Uterus (tissue), 2 donors: ENCODE data around the gene PLIN1.

ENCODE experiments used
- POLR2A ChIP-seq, 2 donors: fragments of 450-650 bp; IDR thresholded peaks; one replicate each; pipeline ENCODE4 v1.6.1; 2016; ENCODE audit warnings: antibody characterized with exemption in 2 of 2, mild to moderate bottlenecking in 1 of 2, moderate library complexity in 1 of 2
- TF ChIP-seq, protein P1 (sequence below), 4 experiments: fragments of 200-600 bp in 2 of 4; fragments of 450-650 bp in 2 of 4; sonication (generic) in 2 of 4; IDR thresholded peaks; one replicate each; pipeline ENCODE4 v1.5.1; 2016 to 2019; ENCODE audit warnings: antibody characterized with exemption in 4 of 4, mild to moderate bottlenecking in 2 of 4, moderate library complexity in 1 of 4

DNA sequence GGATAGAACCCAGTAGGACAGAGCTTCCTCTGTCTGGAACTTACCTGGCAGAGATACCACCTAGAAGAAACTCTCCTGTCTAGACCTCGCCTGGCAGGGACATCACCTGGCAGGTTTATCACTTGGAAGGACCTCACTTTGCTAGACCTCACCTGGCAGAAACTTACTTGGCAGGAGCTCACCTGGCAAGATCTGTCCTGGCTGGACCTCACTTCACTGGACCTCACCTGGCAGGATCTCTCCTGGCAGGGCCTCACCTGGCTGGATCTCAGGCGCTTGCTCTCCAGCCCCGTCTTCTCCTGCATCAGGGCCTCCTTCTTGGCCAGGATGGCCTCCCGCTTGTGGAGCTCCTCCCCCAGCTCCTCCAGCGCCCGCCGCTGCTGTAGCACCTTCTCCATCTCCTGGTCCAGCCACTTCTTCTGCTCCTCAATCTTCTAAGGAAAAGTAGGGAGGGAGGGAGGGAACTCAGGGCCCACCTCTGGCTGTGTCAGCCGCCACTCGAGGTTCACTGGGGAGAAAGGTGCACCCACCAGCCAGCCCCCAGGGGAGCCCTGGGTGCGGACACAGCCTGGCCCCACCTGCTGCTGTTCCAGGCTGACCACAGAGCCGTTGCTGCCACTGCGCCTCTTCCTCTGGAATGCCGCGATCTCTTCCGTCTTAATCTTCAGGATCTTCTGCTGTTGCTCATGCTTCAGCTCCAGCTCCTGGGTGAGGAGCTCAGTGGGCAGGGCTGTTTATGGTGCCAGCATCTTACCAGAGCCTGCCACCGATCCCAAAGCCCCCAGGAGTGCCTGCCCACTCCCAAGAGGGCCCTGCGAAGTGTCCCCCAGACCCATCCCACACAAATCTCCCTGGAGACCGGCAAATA is 46.4 kb downstream of the PLIN1 start:
- TF ChIP-seq, protein P1, sequence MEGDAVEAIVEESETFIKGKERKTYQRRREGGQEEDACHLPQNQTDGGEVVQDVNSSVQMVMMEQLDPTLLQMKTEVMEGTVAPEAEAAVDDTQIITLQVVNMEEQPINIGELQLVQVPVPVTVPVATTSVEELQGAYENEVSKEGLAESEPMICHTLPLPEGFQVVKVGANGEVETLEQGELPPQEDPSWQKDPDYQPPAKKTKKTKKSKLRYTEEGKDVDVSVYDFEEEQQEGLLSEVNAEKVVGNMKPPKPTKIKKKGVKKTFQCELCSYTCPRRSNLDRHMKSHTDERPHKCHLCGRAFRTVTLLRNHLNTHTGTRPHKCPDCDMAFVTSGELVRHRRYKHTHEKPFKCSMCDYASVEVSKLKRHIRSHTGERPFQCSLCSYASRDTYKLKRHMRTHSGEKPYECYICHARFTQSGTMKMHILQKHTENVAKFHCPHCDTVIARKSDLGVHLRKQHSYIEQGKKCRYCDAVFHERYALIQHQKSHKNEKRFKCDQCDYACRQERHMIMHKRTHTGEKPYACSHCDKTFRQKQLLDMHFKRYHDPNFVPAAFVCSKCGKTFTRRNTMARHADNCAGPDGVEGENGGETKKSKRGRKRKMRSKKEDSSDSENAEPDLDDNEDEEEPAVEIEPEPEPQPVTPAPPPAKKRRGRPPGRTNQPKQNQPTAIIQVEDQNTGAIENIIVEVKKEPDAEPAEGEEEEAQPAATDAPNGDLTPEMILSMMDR (IDR thresholded peaks at IDR 0.05): no peak
- no peak for TF ChIP-seq POLR2A (IDR thresholded peaks at IDR 0.05)
